ENCODE results near the gene TTLL8.

TTLL8 gene

DNA sequence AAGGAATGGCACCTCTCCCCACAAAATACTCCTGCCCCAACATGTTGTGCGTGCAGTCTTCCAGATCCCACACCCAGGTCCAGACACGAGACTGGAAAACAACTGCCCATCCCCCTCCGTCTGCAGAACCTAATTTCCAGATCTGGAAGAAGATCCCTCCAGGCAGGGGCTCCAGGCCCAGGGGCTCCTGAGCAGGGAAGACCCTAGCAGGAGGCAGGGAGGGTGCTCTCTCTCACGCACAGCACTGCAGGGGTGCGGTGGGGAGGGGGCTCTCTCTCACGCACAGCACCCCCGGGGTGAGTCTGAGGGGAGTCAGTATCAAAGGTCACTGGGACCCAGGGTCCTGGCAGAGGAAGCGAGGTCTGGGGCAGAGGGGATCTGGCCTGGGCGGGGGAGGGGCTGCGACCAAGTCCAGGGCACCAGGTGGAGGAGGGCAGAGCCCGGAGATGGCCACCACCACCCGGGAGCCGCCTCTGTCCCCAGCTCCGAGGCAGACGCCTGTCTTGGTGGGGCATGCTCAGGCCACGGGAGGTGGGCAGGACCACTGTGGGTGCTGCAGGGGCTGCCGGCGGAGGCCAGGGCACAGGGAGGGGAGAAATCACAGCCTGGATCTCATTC lies 25.5 kb upstream of the TTLL8 start:
- no peak overlapping the region for H3K27ac ChIP-seq (ENCODE audit: low read depth, low read length, poor library complexity, severe bottlenecking)
- no peak overlapping the region for H3K9ac ChIP-seq (ENCODE audit: low read length)

DNA sequence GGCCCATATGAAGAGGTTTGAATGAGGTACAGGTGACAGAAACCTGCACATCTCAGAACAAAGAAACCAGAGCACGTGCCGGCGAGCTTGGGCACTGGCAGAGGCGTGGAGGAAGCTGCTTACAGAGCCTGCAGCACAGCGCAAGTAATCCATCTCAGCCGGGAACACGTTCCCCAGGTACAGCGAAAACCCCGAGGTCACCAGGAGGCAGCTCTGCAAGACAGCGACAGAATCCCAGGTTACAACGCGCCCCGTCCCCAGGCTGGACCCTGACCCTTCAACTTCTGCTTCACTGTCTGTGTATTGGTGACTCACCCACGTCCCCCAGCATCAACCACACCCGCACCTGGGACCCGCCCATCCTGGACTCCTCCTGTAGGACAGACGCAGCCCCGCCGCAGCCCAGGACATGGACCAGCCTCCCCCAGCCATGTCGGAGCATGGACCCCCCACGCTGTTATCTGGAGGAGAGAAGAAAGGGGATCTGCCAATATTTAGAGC lies 24.9 kb upstream of the TTLL8 start:
- Histone ChIP-seq H2AFZ (ENCODE audit: low read length) (no peak overlapping the region), H3K27ac (ENCODE audit: low read depth, low read length, poor library complexity, severe bottlenecking) (no peak overlapping the region), H3K27me3 (ENCODE audit: insufficient read depth, low read length) (peaks cover 9% of the 10 kb centered on the region; the same call in 1 of the 2 replicates), H3K79me2 (ENCODE audit: insufficient read depth, low read length) (no peaks in the 10 kb centered on the region), H4K20me1 (ENCODE audit: insufficient read depth, low read length) (no peaks in the 10 kb centered on the region), H3F3A (ENCODE audit: insufficient read depth, low read length) (no peaks in the 10 kb centered on the region), H3K4me2 (ENCODE audit: low read length) (no peak overlapping the region), H3K4me1 (ENCODE audit: insufficient read depth, low read length, severe bottlenecking) (peaks cover 7% of the 10 kb centered on the region), H3K4me3 (ENCODE audit: low read depth, low read length, poor library complexity, severe bottlenecking) (no peak overlapping the region), H3K9me2 (ENCODE audit: low read depth, low read length) (no peaks in the 10 kb centered on the region), H3K9me3 (ENCODE audit: low read length) (peaks cover 8% of the 10 kb centered on the region; the same call in 1 of the 2 replicates), H3K9ac (ENCODE audit: low read length) (no peak overlapping the region), H3K36me3 (ENCODE audit: insufficient read depth, low read length) (no peaks in the 10 kb centered on the region; the same call in 1 of the 2 replicates)
- TF ChIP-seq, protein P1, sequence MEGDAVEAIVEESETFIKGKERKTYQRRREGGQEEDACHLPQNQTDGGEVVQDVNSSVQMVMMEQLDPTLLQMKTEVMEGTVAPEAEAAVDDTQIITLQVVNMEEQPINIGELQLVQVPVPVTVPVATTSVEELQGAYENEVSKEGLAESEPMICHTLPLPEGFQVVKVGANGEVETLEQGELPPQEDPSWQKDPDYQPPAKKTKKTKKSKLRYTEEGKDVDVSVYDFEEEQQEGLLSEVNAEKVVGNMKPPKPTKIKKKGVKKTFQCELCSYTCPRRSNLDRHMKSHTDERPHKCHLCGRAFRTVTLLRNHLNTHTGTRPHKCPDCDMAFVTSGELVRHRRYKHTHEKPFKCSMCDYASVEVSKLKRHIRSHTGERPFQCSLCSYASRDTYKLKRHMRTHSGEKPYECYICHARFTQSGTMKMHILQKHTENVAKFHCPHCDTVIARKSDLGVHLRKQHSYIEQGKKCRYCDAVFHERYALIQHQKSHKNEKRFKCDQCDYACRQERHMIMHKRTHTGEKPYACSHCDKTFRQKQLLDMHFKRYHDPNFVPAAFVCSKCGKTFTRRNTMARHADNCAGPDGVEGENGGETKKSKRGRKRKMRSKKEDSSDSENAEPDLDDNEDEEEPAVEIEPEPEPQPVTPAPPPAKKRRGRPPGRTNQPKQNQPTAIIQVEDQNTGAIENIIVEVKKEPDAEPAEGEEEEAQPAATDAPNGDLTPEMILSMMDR (IDR thresholded peaks at IDR 0.05; ENCODE audit: low read length) = no peak
- TF ChIP-seq EZH2 (IDR thresholded peaks at IDR 0.05; ENCODE audit: borderline replicate concordance, low read length) = no peak

More for the DNA sequence above, 25.5 kb upstream of the TTLL8 start:
- no peaks in the 10 kb centered on the region for H3F3A ChIP-seq (ENCODE audit: insufficient read depth, low read length)
- H2AFZ ChIP-seq (ENCODE audit: low read length) = no peak overlapping the region
- no peak overlapping the region for H3K4me3 ChIP-seq (ENCODE audit: low read depth, low read length, poor library complexity, severe bottlenecking)
- peaks cover 9% of the 10 kb centered on the region; the same call in 1 of the 2 replicates for H3K27me3 ChIP-seq (ENCODE audit: insufficient read depth, low read length)
- H4K20me1 ChIP-seq (ENCODE audit: insufficient read depth, low read length) = no peaks in the 10 kb centered on the region
- no peaks in the 10 kb centered on the region; the same call in 1 of the 2 replicates for H3K36me3 ChIP-seq (ENCODE audit: insufficient read depth, low read length)
- TF ChIP-seq, protein P1 (IDR thresholded peaks at IDR 0.05; ENCODE audit: low read length) = no peak
- no peak for TF ChIP-seq EZH2 (IDR thresholded peaks at IDR 0.05; ENCODE audit: borderline replicate concordance, low read length)
- no peaks in the 10 kb centered on the region for H3K79me2 ChIP-seq (ENCODE audit: insufficient read depth, low read length)
- H3K4me2 ChIP-seq (ENCODE audit: low read length) = no peak overlapping the region
- H3K9me2 ChIP-seq (ENCODE audit: low read depth, low read length) = no peaks in the 10 kb centered on the region
- peaks cover 8% of the 10 kb centered on the region; the same call in 1 of the 2 replicates for H3K9me3 ChIP-seq (ENCODE audit: low read length)
- peaks cover 7% of the 10 kb centered on the region for H3K4me1 ChIP-seq (ENCODE audit: insufficient read depth, low read length, severe bottlenecking)

DNA sequence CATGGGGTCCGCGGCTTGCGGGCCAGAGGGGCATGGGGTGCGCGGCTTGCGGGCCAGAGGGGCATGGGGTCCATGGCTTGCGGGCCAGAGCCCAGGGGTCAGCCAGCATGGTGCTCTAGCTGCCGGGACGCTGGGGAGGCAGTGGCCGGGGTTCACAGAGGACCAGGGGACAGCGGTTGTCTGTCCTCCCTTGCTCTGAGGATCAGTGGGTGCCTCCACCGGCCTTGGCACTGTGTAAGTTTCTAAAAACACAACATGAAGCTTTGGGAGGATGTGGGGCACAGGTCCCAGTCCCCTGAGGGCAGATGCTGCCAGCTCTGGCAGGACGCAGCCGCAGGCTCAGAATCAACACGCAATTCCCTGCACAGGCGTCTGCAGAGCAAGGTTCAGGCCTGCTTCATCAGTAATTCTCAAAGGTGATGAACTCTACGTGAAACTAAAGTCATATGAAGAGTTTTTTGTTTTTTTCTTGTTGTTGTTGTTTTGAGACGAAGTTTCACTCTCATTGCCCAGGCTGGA lies 24.2 kb upstream of the TTLL8 start:
- no peaks in the 10 kb centered on the region for H4K20me1 ChIP-seq (ENCODE audit: insufficient read depth, low read length)

More for the DNA sequence above, 24.2 kb upstream of the TTLL8 start:
- no peak overlapping the region for H3K4me2 ChIP-seq (ENCODE audit: low read length)
- H3K4me3 ChIP-seq (ENCODE audit: low read depth, low read length, poor library complexity, severe bottlenecking) = no peak overlapping the region
- H3K9me2 ChIP-seq (ENCODE audit: low read depth, low read length) = no peaks in the 10 kb centered on the region
- no peak overlapping the region for H2AFZ ChIP-seq (ENCODE audit: low read length)
- no peaks in the 10 kb centered on the region for H3K79me2 ChIP-seq (ENCODE audit: insufficient read depth, low read length)
- peaks cover under 1% of the 10 kb centered on the region; the same call in 1 of the 2 replicates for H3K9me3 ChIP-seq (ENCODE audit: low read length)
- TF ChIP-seq, protein P1 (IDR thresholded peaks at IDR 0.05; ENCODE audit: low read length) = no peak
- no peak for TF ChIP-seq EZH2 (IDR thresholded peaks at IDR 0.05; ENCODE audit: borderline replicate concordance, low read length)
- peaks cover 1% of the 10 kb centered on the region; the same call in 1 of the 2 replicates for H3K27me3 ChIP-seq (ENCODE audit: insufficient read depth, low read length)
- no peak overlapping the region for H3K27ac ChIP-seq (ENCODE audit: low read depth, low read length, poor library complexity, severe bottlenecking)
- H3K36me3 ChIP-seq (ENCODE audit: insufficient read depth, low read length) = no peaks in the 10 kb centered on the region; the same call in 1 of the 2 replicates
- H3K4me1 ChIP-seq (ENCODE audit: insufficient read depth, low read length, severe bottlenecking) = peaks cover 7% of the 10 kb centered on the region
- H3F3A ChIP-seq (ENCODE audit: insufficient read depth, low read length) = no peaks in the 10 kb centered on the region
- H3K9ac ChIP-seq (ENCODE audit: low read length) = no peak overlapping the region

All from OCI-LY1 (cell line).